Frontal cortex (tissue), 4 donors: Measurements from ENCODE around the gene ANO6. TPM values are rescaled to one million over a fixed set of nuclear protein-coding genes. Genes with fewer than 3 reads are reported as not detected.

ENCODE experiments used
- DNase-seq, 2 donors: peaks; one replicate each; pipeline ENCODE4 v3.0.0; 2012; ENCODE audit warnings: low spot score in 2 of 2
- FAIRE-seq: peaks from 2 replicates; lab custom pipeline; 2012; peaks lifted over from hg19 to GRCh38; lab: Jason Lieb, UNC
- total RNA-seq: library from RNA; depleted of rRNA; stranded (reverse); fragments of >200 nt; gene quantifications from one replicate; pipeline ENCODE4 v1.2.3, GENCODE V29; 2014
- donor health status: control.
- donor health status: control.
- donor health status: control.

Gene ANO6
- total RNA-seq, 1 donor from 2014 or later: 9.4 TPM

GRCh38 chr12:45336331-45336730 lies 120.4 kb downstream of the ANO6 start:
- no peak for FAIRE-seq
- DNase-seq: no peak

GRCh38 chr12:45336762-45337596 lies 121.1 kb downstream of the ANO6 start:
- FAIRE-seq: no peak
- no peak for DNase-seq

GRCh38 chr12:45337835-45338234 lies 121.9 kb downstream of the ANO6 start:
- FAIRE-seq (no peak), DNase-seq (no peak)

- FAIRE-seq: no peak
- no peak for DNase-seq
Measured at GRCh38 chr12:45338272-45338671, 122.4 kb downstream of the ANO6 start.

DNA sequence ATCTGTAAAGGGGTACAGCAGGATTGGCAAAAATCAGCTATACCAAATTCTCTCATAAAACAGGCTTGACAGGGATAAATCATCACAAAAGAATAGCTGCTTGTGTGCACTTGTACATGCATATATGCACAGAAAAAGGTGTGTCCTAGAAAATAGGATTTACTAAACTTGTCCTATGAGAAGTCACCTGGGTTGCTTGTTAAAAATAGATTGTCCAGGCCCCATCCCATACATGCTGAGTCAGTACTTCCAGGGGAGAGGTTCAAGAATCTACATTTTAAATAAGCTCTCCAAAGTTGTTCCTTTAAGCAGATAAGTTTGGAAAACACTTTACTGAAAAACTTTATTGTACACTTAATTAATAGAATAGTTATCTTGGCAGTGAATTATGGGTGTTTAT lies 123.1 kb downstream of the ANO6 start:
- no peak for DNase-seq
- no peak for FAIRE-seq

- no peak for DNase-seq
- FAIRE-seq: no peak
Measured at GRCh38 chr12:45342171-45342570, 126.3 kb downstream of the ANO6 start.

- DNase-seq (no peak), FAIRE-seq (no peak)
Measured at GRCh38 chr12:45342848-45343247, 127.0 kb downstream of the ANO6 start.

DNA sequence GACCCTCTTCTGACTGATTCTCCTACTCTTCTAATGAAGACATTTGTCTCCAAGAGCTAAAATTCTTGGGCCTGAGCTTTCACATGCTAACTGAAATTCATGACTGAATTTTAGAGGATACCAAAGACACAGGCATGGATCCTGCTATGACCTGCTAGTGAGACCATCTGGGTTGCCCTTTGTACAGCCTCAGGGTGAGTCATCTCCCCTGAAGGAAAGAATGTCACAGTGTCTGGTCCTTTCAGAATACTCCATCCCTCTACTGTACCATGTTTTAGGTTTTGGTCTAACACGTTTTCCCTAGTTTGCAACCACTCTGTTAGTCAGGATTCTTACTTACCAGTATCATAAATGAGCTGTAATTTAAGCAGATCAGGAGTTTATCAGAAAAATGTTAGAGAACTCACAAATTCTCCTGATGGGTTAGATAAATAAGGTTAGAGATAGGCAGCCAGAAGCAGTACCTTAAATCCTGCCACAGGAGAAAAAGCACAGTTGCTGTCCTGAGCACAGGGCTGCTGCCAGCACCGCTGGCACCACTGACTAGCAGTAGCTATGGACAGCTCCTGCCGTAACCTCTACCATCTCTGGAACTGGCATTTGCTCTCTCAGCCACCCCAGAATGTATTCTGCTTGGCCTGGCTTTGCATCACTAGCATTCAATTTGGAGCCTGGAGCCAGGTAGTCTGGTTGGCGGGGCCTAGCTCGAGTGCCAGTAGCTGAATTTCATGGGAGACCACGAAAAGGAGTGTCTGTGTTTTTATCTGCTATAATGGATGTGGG lies 127.6 kb downstream of the ANO6 start:
- DNase-seq (no peak), FAIRE-seq (no peak)

- FAIRE-seq: no peak
Measured at GRCh38 chr12:45348311-45348710, 132.4 kb downstream of the ANO6 start.

GRCh38 chr12:45348986-45349385 lies 133.1 kb downstream of the ANO6 start:
- FAIRE-seq (no peak), DNase-seq (no peak)

More at GRCh38 chr12:45348311-45348710, 132.4 kb downstream of the ANO6 start:
- DNase-seq: no peak

- no peak for FAIRE-seq
Measured at GRCh38 chr12:45349916-45350315, 134.0 kb downstream of the ANO6 start.

DNA sequence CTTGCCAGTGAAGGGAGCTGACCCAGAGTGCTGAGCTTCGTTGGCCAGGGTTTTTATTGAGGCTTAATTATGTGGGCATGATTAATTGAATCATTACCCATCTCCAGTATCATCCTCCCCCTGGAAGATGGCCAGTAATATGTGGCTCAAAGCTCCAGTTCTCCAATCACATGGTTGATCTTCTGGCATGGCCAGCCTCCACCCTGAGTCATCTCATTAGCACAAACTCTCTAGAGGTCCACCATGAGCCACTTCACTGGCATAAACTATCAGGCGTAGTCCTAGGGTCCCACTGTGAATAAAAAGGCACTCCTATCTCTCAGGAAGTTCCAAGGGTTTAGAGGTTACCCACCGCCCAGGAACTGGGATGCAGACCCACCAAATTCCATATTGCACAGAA lies 135.0 kb downstream of the ANO6 start:
- no peak for FAIRE-seq
- no peak for DNase-seq

More at GRCh38 chr12:45349916-45350315, 134.0 kb downstream of the ANO6 start:
- DNase-seq: no peak

- DNase-seq (no peak), FAIRE-seq (no peak)
Measured at GRCh38 chr12:45351921-45352670, 136.2 kb downstream of the ANO6 start.

- no peak for DNase-seq
- no peak for FAIRE-seq
Measured at GRCh38 chr12:45353944-45354343, 138.0 kb downstream of the ANO6 start.

- no peak for DNase-seq
- FAIRE-seq: no peak
Measured at GRCh38 chr12:45354399-45354798, 138.5 kb downstream of the ANO6 start.

- FAIRE-seq (no peak), DNase-seq (no peak)
Measured at GRCh38 chr12:45355730-45356129, 139.8 kb downstream of the ANO6 start.

DNA sequence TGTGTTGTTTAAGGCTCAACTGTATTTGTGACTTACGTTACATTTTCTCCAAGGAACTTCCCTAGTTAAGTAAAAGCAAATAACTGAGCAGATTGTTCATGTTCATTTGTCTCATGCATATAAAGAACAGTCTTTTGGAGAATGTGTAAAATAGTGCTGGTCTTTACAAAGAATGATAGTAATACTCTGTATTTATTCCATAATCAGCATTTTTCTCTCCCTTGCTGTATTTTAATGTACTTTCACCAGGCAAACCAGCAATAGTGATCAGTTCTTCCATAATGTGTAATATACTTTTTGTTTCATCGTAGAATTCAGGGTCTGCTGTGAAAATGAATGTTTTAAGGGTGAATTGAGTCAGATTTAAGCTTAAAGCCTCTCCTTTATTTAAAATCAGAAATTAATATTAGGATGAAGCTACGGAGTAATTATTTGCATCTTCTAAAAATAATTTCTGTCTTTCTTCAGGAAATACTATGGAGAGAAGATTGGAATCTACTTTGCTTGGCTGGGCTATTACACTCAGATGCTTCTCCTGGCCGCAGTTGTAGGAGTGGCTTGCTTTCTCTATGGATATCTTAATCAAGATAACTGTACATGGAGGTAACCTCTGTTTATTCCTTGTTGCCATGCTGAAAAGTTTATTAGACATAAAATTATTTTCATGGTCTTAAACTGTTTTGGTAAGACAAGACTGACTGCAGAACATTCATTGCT lies 141.1 kb downstream of the ANO6 start:
- no peak for FAIRE-seq
- DNase-seq: no peak

DNA sequence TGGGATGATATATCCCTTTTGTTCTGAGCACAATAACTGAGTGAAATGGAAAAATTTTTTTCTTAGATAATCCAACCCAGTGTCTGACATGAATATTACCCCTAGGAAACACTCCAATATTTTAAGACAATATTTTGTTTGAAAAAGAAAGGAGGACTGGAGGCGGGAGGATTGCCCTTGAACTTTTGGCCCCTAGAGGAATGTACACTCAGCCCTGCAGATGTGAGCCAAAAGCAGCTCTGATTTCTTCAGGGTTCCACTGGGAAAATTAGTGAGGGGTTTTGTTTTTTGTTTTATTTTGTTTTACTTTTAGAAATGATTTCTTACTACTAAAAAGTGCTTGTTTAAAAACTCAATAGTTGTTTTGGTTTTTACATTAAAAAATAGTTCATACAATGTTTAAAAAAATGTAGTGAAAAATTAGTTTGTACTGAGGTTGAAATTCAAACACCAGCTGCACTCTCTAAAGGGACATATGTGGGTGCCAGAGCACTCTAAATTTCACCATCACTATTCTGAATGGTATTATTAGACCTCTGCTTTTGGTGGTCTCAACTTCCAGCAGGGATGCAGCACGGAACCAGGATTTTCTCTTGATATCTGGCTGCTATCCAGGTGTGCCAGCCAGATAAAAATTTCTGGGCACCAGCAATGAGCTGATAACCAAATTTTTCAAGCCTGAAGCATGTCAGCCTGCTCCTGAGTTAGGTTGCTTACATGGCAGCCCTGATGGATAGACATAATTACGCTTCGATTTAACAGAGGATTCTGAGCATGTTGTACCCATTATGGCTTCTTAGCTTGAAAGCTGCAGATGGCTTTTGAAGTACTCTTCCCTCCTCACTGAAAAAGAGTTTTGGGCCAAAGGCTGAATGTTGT lies 141.9 kb downstream of the ANO6 start:
- DNase-seq (no peak), FAIRE-seq (no peak)

- FAIRE-seq: peak; percentile 39
- DNase-seq: no peak
Measured at GRCh38 chr12:45362291-45362690, 146.4 kb downstream of the ANO6 start.
